Keratinocyte (primary cell): ENCODE data around the gene DUSP23. TPM values are rescaled to one million over a fixed set of nuclear protein-coding genes. Genes with fewer than 3 reads are reported as not detected.

Experiments used
- DNase-seq: peaks from one replicate; pipeline ENCODE4 v3.0.0-alpha.2; 2011; ENCODE audit warnings: low read depth, missing footprints, low spot score
- FAIRE-seq: peaks from 2 replicates; lab custom pipeline; 2011; peaks lifted over from hg19 to GRCh38; lab: Jason Lieb, UNC
- H2AFZ ChIP-seq: 2 replicates; pipeline ENCODE4 v1.6.0; 2012; ENCODE audit warnings: low read length, control low read depth, inconsistent platforms; ENCODE audit not compliant: control insufficient read depth
- H3K27ac ChIP-seq: 2 replicates; pipeline ENCODE4 v1.5.1; 2011; ENCODE audit warnings: low read length; ENCODE audit not compliant: control insufficient read depth, insufficient read depth
- H3K27me3 ChIP-seq: 3 replicates; pipeline ENCODE4 v1.6.0; 2011; ENCODE audit warnings: low read length; ENCODE audit not compliant: control insufficient read depth, insufficient read depth; ENCODE audit errors: extremely low read depth
- H3K36me3 ChIP-seq, 2 experiments: 2 replicates in 1 of 2; 3 replicates in 1 of 2; pipeline ENCODE4 v1.5.1; 2011; ENCODE audit warnings: low read length in 2 of 2, mild to moderate bottlenecking in 1 of 2; ENCODE audit not compliant: control insufficient read depth in 2 of 2, insufficient read depth in 2 of 2; ENCODE audit errors: extremely low read depth in 1 of 2
- H3K4me1 ChIP-seq: 3 replicates; pipeline ENCODE4 v1.5.1; 2011; ENCODE audit warnings: low read length; ENCODE audit not compliant: control insufficient read depth, insufficient read depth; ENCODE audit errors: extremely low read depth
- H3K4me2 ChIP-seq: 3 replicates; pipeline ENCODE4 v1.6.0; 2011; ENCODE audit warnings: low read depth, low read length; ENCODE audit not compliant: control insufficient read depth, insufficient read depth; ENCODE audit errors: extremely low read depth
- H3K4me3 ChIP-seq, 3 experiments: fragments of 200-600 bp in 1 of 3; sonication (generic) in 1 of 3; 2 replicates in 2 of 3; 3 replicates in 1 of 3; pipeline ENCODE4 v1.5.1; 2011 to 2016; ENCODE audit warnings: low read length in 3 of 3, mild to moderate bottlenecking in 3 of 3, control low read depth in 2 of 3, inconsistent platforms in 1 of 3, low read depth in 1 of 3, mixed read lengths in 1 of 3, mixed run types in 1 of 3, moderate library complexity in 1 of 3; ENCODE audit not compliant: control insufficient read depth in 2 of 3, insufficient read depth in 2 of 3; ENCODE audit errors: extremely low read depth in 1 of 3
- H3K79me2 ChIP-seq: 2 replicates; pipeline ENCODE4 v1.6.0; 2012; ENCODE audit warnings: low read length; ENCODE audit not compliant: control insufficient read depth, insufficient read depth
- H3K9ac ChIP-seq: 3 replicates; pipeline ENCODE4 v1.6.0; 2011; ENCODE audit warnings: low read length; ENCODE audit not compliant: control insufficient read depth, insufficient read depth; ENCODE audit errors: extremely low read depth
- H3K9me1 ChIP-seq: 3 replicates; pipeline ENCODE4 v1.6.0; 2011; ENCODE audit warnings: low read length; ENCODE audit not compliant: control insufficient read depth, insufficient read depth; ENCODE audit errors: extremely low read depth
- H3K9me3 ChIP-seq: 2 replicates; pipeline ENCODE4 v1.5.1; 2012; ENCODE audit warnings: low read depth, low read length; ENCODE audit not compliant: control insufficient read depth
- H4K20me1 ChIP-seq: 3 replicates; pipeline ENCODE4 v1.6.0; 2011; ENCODE audit warnings: low read length; ENCODE audit not compliant: control insufficient read depth, insufficient read depth; ENCODE audit errors: extremely low read depth
- EZH2 ChIP-seq: IDR thresholded peaks from one replicate; pipeline ENCODE4 v1.6.1; 2012; ENCODE audit warnings: inconsistent platforms, mild to moderate bottlenecking, low read length, moderate library complexity
- dilution Hi-C: fragments of 300-500 bp; cut with MboI; formaldehyde crosslinking; loops from one replicate; pipeline ENCODE4 v1.7.0; 2020; ENCODE audit warnings: low sequenced_read_pairs; ENCODE audit not compliant: extremely low pct_ligation_motif_present
- polyA plus RNA-seq, 5 experiments: library from polyadenylated mRNA; depleted of rRNA in 3 of 5; stranded (reverse) in 3 of 5; stranded (forward) in 1 of 5; unstranded in 1 of 5; fragments of >200 nt; gene quantifications; 1 replicate in 1 of 5; 2 replicates in 3 of 5; 3 replicates in 1 of 5; pipeline versions ENCODE4 v1.2.1 to v1.2.3, GENCODE V29; 2011 to 2012; ENCODE audit warnings: missing spikeins in 2 of 5, low read depth in 1 of 5, low replicate concordance in 1 of 5
- TF ChIP-seq, protein P1 (sequence below), 3 experiments: IDR thresholded peaks in 1 of 3; conservative IDR thresholded peaks in 1 of 3; optimal IDR thresholded peaks in 1 of 3; 2 replicates in 2 of 3; 3 replicates in 1 of 3; pipeline versions ENCODE3 to v1.5.1; 2011; ENCODE audit warnings: low read length in 3 of 3, mild to moderate bottlenecking in 3 of 3, moderate library complexity in 2 of 3, control low read depth in 1 of 3, inconsistent platforms in 1 of 3; ENCODE audit not compliant: insufficient read depth in 2 of 3; ENCODE audit errors: extremely low read depth in 1 of 3

The DUSP23 gene
- polyA plus RNA-seq, 1 donor (not counting 4 experiments of a cell fraction or from before 2014, with no cell fraction given) = 35.0 TPM

GRCh38 chr1:159750621-159751020, 30.1 kb upstream of the DUSP23 start:
- Histone ChIP-seq H3K9ac (no peak overlapping the region), H3K4me2 (no peak overlapping the region), H3K79me2 (no peaks in the 10 kb centered on the region), H3K27ac (no peak overlapping the region), H3K4me3 (no peak overlapping the region), H4K20me1 (no peaks in the 10 kb centered on the region), H3K9me1 (no peaks in the 10 kb centered on the region), H2AFZ (no peak overlapping the region), H3K9me3 (no peaks in the 10 kb centered on the region), H3K27me3 (no peaks in the 10 kb centered on the region), H3K36me3 (no peaks in the 10 kb centered on the region), H3K4me1 (no peaks in the 10 kb centered on the region)
- TF ChIP-seq, protein P1, sequence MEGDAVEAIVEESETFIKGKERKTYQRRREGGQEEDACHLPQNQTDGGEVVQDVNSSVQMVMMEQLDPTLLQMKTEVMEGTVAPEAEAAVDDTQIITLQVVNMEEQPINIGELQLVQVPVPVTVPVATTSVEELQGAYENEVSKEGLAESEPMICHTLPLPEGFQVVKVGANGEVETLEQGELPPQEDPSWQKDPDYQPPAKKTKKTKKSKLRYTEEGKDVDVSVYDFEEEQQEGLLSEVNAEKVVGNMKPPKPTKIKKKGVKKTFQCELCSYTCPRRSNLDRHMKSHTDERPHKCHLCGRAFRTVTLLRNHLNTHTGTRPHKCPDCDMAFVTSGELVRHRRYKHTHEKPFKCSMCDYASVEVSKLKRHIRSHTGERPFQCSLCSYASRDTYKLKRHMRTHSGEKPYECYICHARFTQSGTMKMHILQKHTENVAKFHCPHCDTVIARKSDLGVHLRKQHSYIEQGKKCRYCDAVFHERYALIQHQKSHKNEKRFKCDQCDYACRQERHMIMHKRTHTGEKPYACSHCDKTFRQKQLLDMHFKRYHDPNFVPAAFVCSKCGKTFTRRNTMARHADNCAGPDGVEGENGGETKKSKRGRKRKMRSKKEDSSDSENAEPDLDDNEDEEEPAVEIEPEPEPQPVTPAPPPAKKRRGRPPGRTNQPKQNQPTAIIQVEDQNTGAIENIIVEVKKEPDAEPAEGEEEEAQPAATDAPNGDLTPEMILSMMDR (optimal IDR thresholded peaks at IDR 0.05 in 1 of 3, IDR thresholded peaks at IDR 0.05 in 1 of 3, conservative IDR thresholded peaks at IDR 0.05 in 1 of 3; ENCODE audit: extremely low read depth in 1 of 3, insufficient read depth in 2 of 3, low read length in 3 of 3) = no peak
- TF ChIP-seq EZH2 = no peak
- dilution Hi-C loops = no loop called here
- no peak for FAIRE-seq
- no peak for DNase-seq

GRCh38 chr1:159751031-159751430, 29.7 kb upstream of the DUSP23 start:
- Histone ChIP-seq H3K9ac (no peak overlapping the region), H3K27ac (no peak overlapping the region), H3K36me3 (no peaks in the 10 kb centered on the region), H3K4me3 (no peak overlapping the region), H3K9me3 (no peaks in the 10 kb centered on the region), H2AFZ (no peak overlapping the region), H3K79me2 (no peaks in the 10 kb centered on the region), H3K27me3 (no peaks in the 10 kb centered on the region), H3K4me2 (no peak overlapping the region), H3K9me1 (no peaks in the 10 kb centered on the region), H3K4me1 (no peaks in the 10 kb centered on the region), H4K20me1 (no peaks in the 10 kb centered on the region)
- DNase-seq (no peak), FAIRE-seq (no peak)
- dilution Hi-C loops = no loop called here
- TF ChIP-seq EZH2 = no peak
- TF ChIP-seq, protein P1 (optimal IDR thresholded peaks at IDR 0.05 in 1 of 3, IDR thresholded peaks at IDR 0.05 in 1 of 3, conservative IDR thresholded peaks at IDR 0.05 in 1 of 3; ENCODE audit: extremely low read depth in 1 of 3, insufficient read depth in 2 of 3, low read length in 3 of 3) = no peak
